NB4 (cell line): ENCODE data around the gene PREP.

Experiments
- DNase-seq: peaks from one replicate; pipeline ENCODE4 v3.0.0; 2010; ENCODE audit warnings: low read depth
- H3K4me3 ChIP-seq: one replicate; pipeline ENCODE4 v1.5.1; 2011; ENCODE audit warnings: mild to moderate bottlenecking, low read depth, low read length, moderate library complexity
- CTCF ChIP-seq: IDR thresholded peaks from one replicate; pipeline ENCODE4 v1.5.1; 2012; ENCODE audit warnings: low read depth, low read length
- MAX ChIP-seq: IDR thresholded peaks from 2 replicates; pipeline ENCODE4 v1.6.1; 2011; ENCODE audit warnings: low read depth, low read length
- MYC ChIP-seq: IDR thresholded peaks from 2 replicates; pipeline ENCODE4 v1.6.1; 2011; ENCODE audit warnings: low read depth, low read length
- POLR2A ChIP-seq: IDR thresholded peaks from 2 replicates; pipeline ENCODE4 v1.6.1; 2011; ENCODE audit warnings: mild to moderate bottlenecking; ENCODE audit not compliant: insufficient read length; ENCODE audit errors: extremely low read depth

The PREP gene

GRCh38 chr6:105272786-105273185 lies 130.1 kb downstream of the PREP start:
- no peak overlapping the region for H3K4me3 ChIP-seq
- TF ChIP-seq MAX (no peak), MYC (no peak), CTCF (no peak), POLR2A (no peak)
- no peak for DNase-seq

- TF ChIP-seq POLR2A (no peak), CTCF (no peak), MYC (no peak), MAX (no peak)
- DNase-seq = no peak
- no peak overlapping the region for H3K4me3 ChIP-seq
Measured at GRCh38 chr6:105270511-105270910, 132.4 kb downstream of the PREP start.

- DNase-seq = no peak
- H3K4me3 ChIP-seq = no peak overlapping the region
- TF ChIP-seq MAX (no peak), POLR2A (no peak)
Measured at GRCh38 chr6:105269390-105269789, 133.5 kb downstream of the PREP start.

GRCh38 chr6:105263685-105264610 lies 138.9 kb downstream of the PREP start:
- DNase-seq = no peak
- no peak overlapping the region for H3K4me3 ChIP-seq
- TF ChIP-seq MAX (no peak), CTCF (no peak), POLR2A (no peak), MYC (no peak)

GRCh38 chr6:105259913-105260889 lies 142.7 kb downstream of the PREP start:
- no peak overlapping the region for H3K4me3 ChIP-seq
- no peak for DNase-seq
- no peak for TF ChIP-seq MAX
- TF ChIP-seq MYC = no peak
- no peak for TF ChIP-seq POLR2A
- TF ChIP-seq CTCF = no peak
